GM19025 (cell line): ENCODE results near the gene FAM171A1.
"Not testable (repeated sequence)": the region's sequence is repeated elsewhere in the genome, so short reads cannot be mapped to it uniquely, and the experiment has no call there.

Experiments
- ATAC-seq: cut with Tn5 transposase; IDR thresholded peaks from one replicate; pipeline ENCODE4 v1.9.1; 2021; ENCODE audit warnings: mild to moderate bottlenecking, low read depth, moderate library complexity; ENCODE audit not compliant: unreplicated experiment

FAM171A1 gene

GRCh38 chr10:15295537-15296325 lies 75.4 kb downstream of the FAM171A1 start:
- no peak for ATAC-seq

- no peak for ATAC-seq
Observed at GRCh38 chr10:15293862-15294842, 76.9 kb downstream of the FAM171A1 start.

- ATAC-seq: no peak
Observed at GRCh38 chr10:15290671-15291070, 80.4 kb downstream of the FAM171A1 start.

GRCh38 chr10:15290150-15290549 lies 80.9 kb downstream of the FAM171A1 start:
- ATAC-seq: no peak

- ATAC-seq: no peak
Observed at GRCh38 chr10:15280974-15281373, 90.1 kb downstream of the FAM171A1 start.

- no peak for ATAC-seq
Observed at GRCh38 chr10:15280462-15280861, 90.6 kb downstream of the FAM171A1 start.

- ATAC-seq: no peak
Observed at GRCh38 chr10:15279236-15279635, 91.9 kb downstream of the FAM171A1 start.

- ATAC-seq: no peak
Observed at GRCh38 chr10:15278786-15279185, 92.3 kb downstream of the FAM171A1 start.

GRCh38 chr10:15276039-15276438 lies 95.0 kb downstream of the FAM171A1 start:
- not testable (repeated sequence) for ATAC-seq

- ATAC-seq: not testable (repeated sequence)
Observed at GRCh38 chr10:15269838-15270237, 101.3 kb downstream of the FAM171A1 start.

- ATAC-seq: no peak
Observed at GRCh38 chr10:15267496-15267895, 103.6 kb downstream of the FAM171A1 start.

- no peak for ATAC-seq
Observed at GRCh38 chr10:15266117-15266516, 105.0 kb downstream of the FAM171A1 start.

- no peak for ATAC-seq
Observed at GRCh38 chr10:15265558-15265957, 105.5 kb downstream of the FAM171A1 start.

- ATAC-seq: no peak
Observed at GRCh38 chr10:15265056-15265455, 106.0 kb downstream of the FAM171A1 start.

GRCh38 chr10:15263657-15264323 lies 107.3 kb downstream of the FAM171A1 start:
- ATAC-seq: no peak

- ATAC-seq: no peak
Observed at GRCh38 chr10:15262036-15262713, 108.9 kb downstream of the FAM171A1 start.

GRCh38 chr10:15259136-15259535 lies 112.0 kb downstream of the FAM171A1 start:
- ATAC-seq: no peak

- no peak for ATAC-seq
Observed at GRCh38 chr10:15258255-15258654, 112.8 kb downstream of the FAM171A1 start.

GRCh38 chr10:15255961-15256360 lies 115.1 kb downstream of the FAM171A1 start:
- no peak for ATAC-seq
